T-helper 1 cell treated with Interleukin-12 subunit alpha and Interleukin-12 subunit beta and Interleukin-4 antibody, amounts not matched to agents 30 μg/mL and 1 μg/mL, for 36 hours (primary cell): Measurements from ENCODE around the gene DOLK.

Source experiments
- H3K27ac Mint-ChIP-seq: one replicate; pipeline ENCODE4 v1.8.0; 2021; ENCODE audit warnings: mild to moderate bottlenecking, mixed read lengths
- H3K27me3 Mint-ChIP-seq: one replicate; pipeline ENCODE4 v1.8.0; 2021; ENCODE audit warnings: low read depth, mixed read lengths
- H3K36me3 Mint-ChIP-seq: one replicate; pipeline ENCODE4 v1.8.0; 2021; ENCODE audit warnings: low read depth, mixed read lengths
- H3K4me1 Mint-ChIP-seq: one replicate; pipeline ENCODE4 v1.8.0; 2021; ENCODE audit warnings: low read depth, mixed read lengths
- H3K4me3 Mint-ChIP-seq: one replicate; pipeline ENCODE4 v1.8.0; 2021; ENCODE audit warnings: mild to moderate bottlenecking, moderate library complexity, mixed read lengths
- H3K9me3 Mint-ChIP-seq: one replicate; pipeline ENCODE4 v1.8.0; 2021; ENCODE audit warnings: mixed read lengths

The DOLK gene

GRCh38 chr9:128943832-128944620, 3.4 kb downstream of the DOLK start:
- H3K9me3 Mint-ChIP-seq: no peaks in the 10 kb centered on the region
- no peak overlapping the region for H3K4me3 Mint-ChIP-seq
- no peaks in the 10 kb centered on the region for H3K27me3 Mint-ChIP-seq
- H3K36me3 Mint-ChIP-seq: peaks cover 10% of the 10 kb centered on the region
- H3K27ac Mint-ChIP-seq: no peak overlapping the region
- peaks cover 20% of the 10 kb centered on the region for H3K4me1 Mint-ChIP-seq

GRCh38 chr9:128940946-128941755, 6.3 kb downstream of the DOLK start:
- H3K9me3 Mint-ChIP-seq: no peaks in the 10 kb centered on the region
- H3K4me1 Mint-ChIP-seq: peaks cover 7% of the 10 kb centered on the region
- peaks cover 8% of the 10 kb centered on the region for H3K36me3 Mint-ChIP-seq
- H3K4me3 Mint-ChIP-seq: no peak overlapping the region
- no peaks in the 10 kb centered on the region for H3K27me3 Mint-ChIP-seq
- H3K27ac Mint-ChIP-seq: no peak overlapping the region

GRCh38 chr9:128940271-128940921, 7.0 kb downstream of the DOLK start:
- Mint-ChIP-seq H3K4me3 (no peak overlapping the region), H3K9me3 (no peaks in the 10 kb centered on the region), H3K27ac (no peak overlapping the region)

DNA sequence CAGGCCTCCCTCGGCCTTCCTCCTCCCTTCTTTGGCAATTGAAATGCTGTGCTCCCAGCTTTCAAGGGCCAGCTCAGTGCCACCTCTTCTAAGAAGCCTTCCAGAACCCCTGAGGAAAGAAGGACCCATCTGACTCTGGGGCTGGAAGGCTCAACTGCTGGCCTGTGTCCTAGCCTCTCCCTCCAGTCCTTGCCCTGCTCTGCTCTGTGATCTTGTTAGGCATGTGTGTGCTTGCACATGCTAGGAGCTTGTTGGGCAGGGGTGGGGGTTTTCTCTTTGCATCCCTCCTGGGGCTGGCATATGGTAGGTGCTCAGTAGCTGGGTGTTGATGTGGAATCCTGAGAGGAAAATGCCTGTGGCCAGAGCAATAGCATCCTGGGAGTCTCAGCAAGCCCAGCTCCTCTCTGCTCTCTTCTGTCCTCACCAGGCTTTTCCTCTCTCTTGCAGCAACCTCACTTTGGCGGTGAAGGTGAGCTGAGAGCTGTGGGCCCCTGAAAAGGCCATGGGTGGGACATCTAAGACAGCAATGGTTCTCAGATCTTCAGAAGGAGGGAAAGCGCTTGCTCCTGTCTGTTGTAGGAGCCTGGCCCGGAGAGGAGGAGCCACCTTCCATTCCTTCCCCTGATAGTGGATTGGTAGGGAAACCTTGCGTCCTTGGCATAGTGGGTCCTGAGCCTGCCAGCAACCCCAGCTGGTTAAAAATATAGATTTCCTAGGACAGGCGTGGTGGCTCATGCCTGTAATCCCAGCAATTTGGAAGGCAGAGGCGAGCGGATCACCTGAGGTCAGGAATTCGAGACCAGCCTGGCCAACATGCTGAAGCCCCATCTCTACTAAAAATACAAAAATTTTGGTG, 9.9 kb downstream of the DOLK start:
- Mint-ChIP-seq H3K4me1 (no peaks in the 10 kb centered on the region), H3K9me3 (no peaks in the 10 kb centered on the region), H3K36me3 (no peaks in the 10 kb centered on the region), H3K27ac (no peak overlapping the region), H3K27me3 (no peaks in the 10 kb centered on the region), H3K4me3 (no peak overlapping the region)

More at GRCh38 chr9:128940271-128940921, 7.0 kb downstream of the DOLK start:
- no peaks in the 10 kb centered on the region for H3K27me3 Mint-ChIP-seq
- H3K36me3 Mint-ChIP-seq: peaks cover 1% of the 10 kb centered on the region
- no peaks in the 10 kb centered on the region for H3K4me1 Mint-ChIP-seq

- H3K27me3 Mint-ChIP-seq: no peaks in the 10 kb centered on the region
- no peaks in the 10 kb centered on the region for H3K36me3 Mint-ChIP-seq
- no peak overlapping the region for H3K4me3 Mint-ChIP-seq
- H3K4me1 Mint-ChIP-seq: no peaks in the 10 kb centered on the region
- no peaks in the 10 kb centered on the region for H3K9me3 Mint-ChIP-seq
- H3K27ac Mint-ChIP-seq: no peak overlapping the region
Measured at GRCh38 chr9:128936171-128936865, 11.1 kb downstream of the DOLK start.

DNA sequence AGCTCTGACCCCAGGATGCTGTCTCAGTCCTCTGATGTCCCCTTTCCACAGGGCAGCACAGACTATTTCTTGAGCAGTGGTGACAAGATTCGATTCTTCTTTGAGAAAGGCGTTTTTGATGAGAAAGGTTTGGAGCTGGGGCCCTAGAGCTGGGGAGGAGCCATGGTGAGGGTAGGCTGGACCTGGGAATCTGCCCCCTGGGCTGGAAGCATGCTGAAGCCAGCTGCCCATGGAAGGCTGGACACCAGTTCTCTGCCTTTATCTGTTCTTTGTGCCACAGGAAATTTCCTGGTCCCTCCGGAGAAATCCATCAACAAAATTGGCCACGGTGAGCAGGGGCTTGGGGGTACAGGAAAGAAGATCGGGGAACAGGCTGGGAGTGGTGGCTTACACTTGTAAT, 13.7 kb downstream of the DOLK start:
- Mint-ChIP-seq H3K9me3 (no peaks in the 10 kb centered on the region), H3K4me1 (no peaks in the 10 kb centered on the region), H3K4me3 (no peak overlapping the region), H3K36me3 (no peaks in the 10 kb centered on the region), H3K27ac (no peak overlapping the region), H3K27me3 (no peaks in the 10 kb centered on the region)

DNA sequence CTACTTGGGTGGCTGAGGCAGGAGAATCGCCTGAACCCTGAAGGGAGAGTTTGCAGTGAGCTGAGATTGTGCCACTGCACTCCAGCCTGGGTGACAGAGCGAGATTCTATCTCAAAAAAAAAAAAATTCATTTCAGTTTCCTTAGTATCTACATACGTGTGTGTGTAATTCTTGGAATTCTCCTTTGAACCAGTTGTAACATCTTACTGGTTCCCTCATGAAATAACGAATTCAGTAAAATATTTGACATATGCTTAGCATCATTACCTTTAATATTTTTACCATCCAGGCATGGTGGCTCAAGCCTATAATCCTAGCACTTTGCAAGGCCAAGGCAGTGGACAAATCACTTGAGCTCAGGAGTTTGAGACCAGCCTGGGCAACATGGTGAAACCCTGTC, 17.8 kb downstream of the DOLK start:
- Mint-ChIP-seq H3K4me3 (no peak overlapping the region), H3K27me3 (no peaks in the 10 kb centered on the region), H3K27ac (no peak overlapping the region), H3K9me3 (no peaks in the 10 kb centered on the region), H3K4me1 (peaks cover 17% of the 10 kb centered on the region), H3K36me3 (no peaks in the 10 kb centered on the region)

DNA sequence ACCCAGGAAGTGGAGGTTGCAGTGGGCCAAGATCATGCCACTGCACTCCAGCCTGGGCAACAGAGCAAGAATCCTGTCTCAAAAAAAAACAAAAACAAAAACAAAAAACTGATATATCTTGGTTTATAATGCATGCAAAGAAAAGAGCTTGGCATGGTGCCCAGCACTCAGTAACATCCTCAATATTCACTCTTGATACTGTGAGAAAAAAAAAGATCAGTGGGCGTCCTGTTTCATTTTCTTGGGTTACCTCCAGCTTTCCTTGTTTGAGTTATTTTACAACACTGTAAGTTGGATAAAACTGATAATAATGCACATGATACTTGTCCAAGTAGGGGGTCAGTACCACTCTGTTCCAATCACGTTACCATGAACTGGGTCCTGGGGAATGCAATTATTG, 18.8 kb downstream of the DOLK start:
- no peaks in the 10 kb centered on the region for H3K9me3 Mint-ChIP-seq
- no peak overlapping the region for H3K4me3 Mint-ChIP-seq
- H3K36me3 Mint-ChIP-seq: no peaks in the 10 kb centered on the region
- no peaks in the 10 kb centered on the region for H3K27me3 Mint-ChIP-seq
- peaks cover 17% of the 10 kb centered on the region for H3K4me1 Mint-ChIP-seq
- no peak overlapping the region for H3K27ac Mint-ChIP-seq

DNA sequence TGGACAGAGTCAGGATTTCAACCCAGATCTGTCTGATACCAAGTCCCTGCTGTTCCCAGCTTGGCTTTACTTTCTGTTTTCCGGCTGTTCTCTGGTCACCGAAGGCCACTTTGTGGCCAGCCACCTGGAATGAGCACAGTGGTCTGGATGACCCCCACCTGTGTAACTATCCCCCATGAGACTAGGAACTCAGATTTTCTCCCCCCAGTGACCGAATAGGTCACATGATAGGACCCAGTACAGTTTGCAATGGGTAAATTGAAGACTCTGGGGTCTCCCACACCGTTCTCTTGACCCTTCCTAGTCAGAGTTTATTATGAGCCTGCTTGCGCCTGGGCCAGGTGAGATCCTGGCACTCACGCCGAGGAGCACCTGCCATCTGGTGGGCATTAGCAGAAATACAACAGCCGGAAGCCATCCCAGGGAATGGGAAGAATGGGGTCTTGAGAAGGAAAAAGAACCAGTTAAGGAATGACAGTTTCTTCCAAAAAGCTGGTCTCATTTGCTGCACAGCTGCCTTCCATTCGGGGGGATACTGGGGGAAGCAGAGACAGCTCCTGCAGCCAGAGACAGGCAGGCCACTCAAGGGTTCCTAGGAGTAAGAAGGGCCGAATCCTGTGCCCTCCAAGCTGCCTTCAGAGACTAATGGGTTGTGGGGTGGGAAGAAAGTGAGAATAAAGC, 19.5 kb downstream of the DOLK start:
- Mint-ChIP-seq H3K4me3 (no peak overlapping the region), H3K36me3 (no peaks in the 10 kb centered on the region), H3K27ac (peak overlapping the region; percentile 34), H3K4me1 (peaks cover 17% of the 10 kb centered on the region), H3K27me3 (no peaks in the 10 kb centered on the region), H3K9me3 (no peaks in the 10 kb centered on the region)

DNA sequence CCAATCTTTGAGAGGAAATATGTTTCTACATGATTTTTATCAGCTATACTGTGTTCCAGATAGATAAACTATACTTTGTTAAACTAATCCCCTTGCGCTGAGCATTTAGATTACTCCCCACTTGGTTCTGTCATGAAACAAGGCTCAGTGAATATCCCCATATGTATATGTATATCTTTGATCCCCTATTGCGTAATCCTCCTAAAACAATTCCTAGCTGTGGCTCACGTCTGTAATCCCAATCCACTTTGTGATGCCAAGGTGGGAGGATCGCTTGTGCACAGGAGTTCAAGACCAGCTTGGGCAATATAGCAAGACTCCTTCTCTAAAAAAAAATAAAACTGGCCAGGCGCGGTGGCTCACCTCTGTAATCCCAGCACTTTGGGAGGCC, 23.9 kb downstream of the DOLK start:
- no peaks in the 10 kb centered on the region for H3K9me3 Mint-ChIP-seq
- no peaks in the 10 kb centered on the region for H3K27me3 Mint-ChIP-seq
- peaks cover 20% of the 10 kb centered on the region for H3K4me1 Mint-ChIP-seq
- no peak overlapping the region for H3K27ac Mint-ChIP-seq
- no peak overlapping the region for H3K4me3 Mint-ChIP-seq
- H3K36me3 Mint-ChIP-seq: peaks cover 4% of the 10 kb centered on the region

DNA sequence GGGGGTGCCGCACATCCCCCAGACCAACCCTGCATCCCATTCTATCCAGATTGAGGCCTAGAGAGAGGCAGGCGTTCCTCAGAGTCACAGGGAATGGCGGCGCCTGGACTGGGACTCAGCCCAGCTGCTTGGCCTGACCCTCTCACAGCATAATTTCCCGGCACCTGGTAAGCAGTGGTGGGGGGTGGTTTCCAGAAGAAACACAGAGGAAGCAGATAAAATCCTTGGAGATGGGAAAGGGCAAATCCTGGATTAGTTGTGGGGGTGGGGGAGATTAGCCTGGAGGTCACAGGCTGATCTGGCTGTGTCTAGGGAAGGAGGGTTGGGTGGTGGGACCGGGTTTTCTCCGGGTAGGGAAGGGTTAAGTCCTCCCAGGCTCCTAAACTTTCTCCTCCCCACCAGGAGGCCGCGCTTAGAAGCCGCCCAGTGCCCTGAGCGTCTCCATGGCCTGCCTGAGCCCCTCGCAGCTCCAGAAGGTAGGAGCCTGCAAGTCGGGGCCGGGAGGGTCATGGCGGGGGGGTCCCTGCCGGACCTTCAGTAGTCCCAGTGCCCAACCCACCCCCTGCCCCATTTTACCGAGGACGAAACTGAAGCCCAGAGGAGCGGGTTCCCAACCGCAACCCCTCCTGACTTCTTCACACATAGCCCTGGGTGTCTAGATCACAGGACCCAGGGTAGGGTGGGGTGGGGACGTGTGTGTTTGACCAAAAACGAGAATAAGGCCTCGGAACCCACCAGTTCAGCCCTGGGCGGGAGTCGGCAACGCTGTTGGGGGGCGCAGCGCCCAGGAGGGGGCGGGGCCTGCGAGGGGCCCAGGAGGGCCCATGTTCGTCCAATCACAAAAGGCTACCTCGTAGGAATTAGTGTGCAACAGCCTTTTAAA, 25.3 kb downstream of the DOLK start:
- H3K27ac Mint-ChIP-seq: no peak overlapping the region

GRCh38 chr9:128920381-128921058, 26.9 kb downstream of the DOLK start, which contains the start of gene PHYHD1:
Gene PHYHD1, plus strand, starts transcription at chr9:128920982. Its CDS starts 1,342 bp downstream, at chr9:128922324.
- Mint-ChIP-seq H3K4me1 (peaks cover 7% of the 10 kb centered on the region), H3K27me3 (no peaks in the 10 kb centered on the region), H3K27ac (no peak within 1 kb of the TSS), H3K4me3 (no peak within 1 kb of the TSS), H3K36me3 (peaks cover 22% of the 10 kb centered on the region), H3K9me3 (no peaks in the 10 kb centered on the region)

More for the DNA sequence above, 25.3 kb downstream of the DOLK start:
- Mint-ChIP-seq H3K27me3 (no peaks in the 10 kb centered on the region), H3K4me1 (peaks cover 15% of the 10 kb centered on the region), H3K4me3 (no peak overlapping the region), H3K9me3 (no peaks in the 10 kb centered on the region), H3K36me3 (peaks cover 14% of the 10 kb centered on the region)
